A673 (cell line): Measurements from ENCODE around the gene SHISA7. TPM values are rescaled to one million over a fixed set of nuclear protein-coding genes. Genes with fewer than 3 reads are reported as not detected.

Experiments used
- BruUV-seq: library from RNA; stranded (reverse); fragments of 400-500 nt; replicated peaks from 2 replicates; lab custom pipeline; 2021; lab: Mats Ljungman, UMichigan
- CTCF ChIA-PET: fragments of 300-600 bp; sonication (Branson Sonifier 250); formaldehyde crosslinking; loops from one replicate; lab custom pipeline; 2022; ENCODE audit warnings: antibody characterized with exemption; lab: Charles Lee
- POLR2A ChIA-PET: fragments of 300-600 bp; sonication (Branson Sonifier 250); formaldehyde crosslinking; loops from one replicate; lab custom pipeline; 2022; ENCODE audit warnings: antibody characterized with exemption; ENCODE audit not compliant: low non-redundant PET; lab: Charles Lee
- DNase-seq: peaks from one replicate; pipeline ENCODE4 v3.0.0-alpha.2; 2015; ENCODE audit warnings: low spot score
- H3K27ac ChIP-seq: fragments of 200-600 bp; sonication (generic); 2 replicates; pipeline ENCODE4 v1.5.1; 2016; ENCODE audit warnings: mixed run types, low read depth, mild to moderate bottlenecking, mixed read lengths, antibody characterized with exemption, low read length; ENCODE audit not compliant: poor library complexity, severe bottlenecking
- H3K27me3 ChIP-seq: fragments of 200-600 bp; sonication (generic); replicated peaks from 2 replicates; pipeline ENCODE4 v1.6.1; 2017; ENCODE audit warnings: mixed run types, low read depth, mild to moderate bottlenecking, mixed read lengths, antibody characterized with exemption, low read length; ENCODE audit not compliant: insufficient read depth, poor library complexity
- H3K36me3 ChIP-seq: fragments of 200-600 bp; sonication (generic); 2 replicates; pipeline ENCODE4 v1.6.1; 2016; ENCODE audit warnings: mixed run types, mild to moderate bottlenecking, mixed read lengths, antibody characterized with exemption, low read length; ENCODE audit not compliant: insufficient read depth, poor library complexity, severe bottlenecking
- H3K4me1 ChIP-seq: fragments of 200-600 bp; sonication (generic); 2 replicates; pipeline ENCODE4 v1.6.1; 2017; ENCODE audit warnings: mixed run types, mild to moderate bottlenecking, mixed read lengths, antibody characterized with exemption, low read length; ENCODE audit not compliant: insufficient read depth, poor library complexity, severe bottlenecking
- H3K4me3 ChIP-seq: fragments of 200-600 bp; sonication (generic); 2 replicates; pipeline ENCODE4 v1.5.1; 2016; ENCODE audit warnings: low read depth, mixed run types, mild to moderate bottlenecking, mixed read lengths, low read length; ENCODE audit not compliant: poor library complexity, severe bottlenecking
- H3K9me3 ChIP-seq: fragments of 200-600 bp; sonication (generic); 2 replicates; pipeline ENCODE4 v1.6.1; 2016; ENCODE audit warnings: mixed run types, low read depth, mild to moderate bottlenecking, mixed read lengths, antibody characterized with exemption, low read length; ENCODE audit not compliant: poor library complexity, severe bottlenecking
- EZH2 ChIP-seq: fragments of 200-600 bp; sonication (generic); IDR thresholded peaks from 2 replicates; pipeline ENCODE4 v1.6.1; 2017; ENCODE audit warnings: borderline replicate concordance, low read depth, mild to moderate bottlenecking, mixed read lengths, antibody characterized with exemption, low read length; ENCODE audit not compliant: poor library complexity, severe bottlenecking
- intact Hi-C: fragments of 100-400 bp; cut with micrococcal nuclease; formaldehyde crosslinking; loops from one replicate; pipeline ENCODE4 v1.10.0; 2022; ENCODE audit not compliant: unreplicated experiment
- total RNA-seq: library from RNA; stranded (reverse); gene quantifications from 2 replicates; pipeline ENCODE4 v1.2.3, GENCODE V29; 2021
- TF ChIP-seq, protein P1 (sequence below): fragments of 300-800, 200-600 bp; sonication (generic); conservative IDR thresholded peaks from 2 replicates; pipeline ENCODE4 v1.5.1; 2017; ENCODE audit warnings: low read depth, mild to moderate bottlenecking, antibody characterized with exemption, low read length, moderate library complexity, mixed read lengths

Gene SHISA7
- total RNA-seq, 1 experiment from 2014 or later, result 0.21 TPM

GRCh38 chr19:55431183-55431582 is 11.9 kb downstream of the SHISA7 start:
- no peaks in the 10 kb centered on the region for H3K9me3 ChIP-seq
- no TSS peak for BruUV-seq
- H3K4me1 ChIP-seq, result no peaks in the 10 kb centered on the region
- ChIA-PET POLR2A (no interaction called here), CTCF (no interaction called here)
- H3K4me3 ChIP-seq, result no peak overlapping the region
- H3K27me3 ChIP-seq, result no peaks in the 10 kb centered on the region
- TF ChIP-seq, protein P1, sequence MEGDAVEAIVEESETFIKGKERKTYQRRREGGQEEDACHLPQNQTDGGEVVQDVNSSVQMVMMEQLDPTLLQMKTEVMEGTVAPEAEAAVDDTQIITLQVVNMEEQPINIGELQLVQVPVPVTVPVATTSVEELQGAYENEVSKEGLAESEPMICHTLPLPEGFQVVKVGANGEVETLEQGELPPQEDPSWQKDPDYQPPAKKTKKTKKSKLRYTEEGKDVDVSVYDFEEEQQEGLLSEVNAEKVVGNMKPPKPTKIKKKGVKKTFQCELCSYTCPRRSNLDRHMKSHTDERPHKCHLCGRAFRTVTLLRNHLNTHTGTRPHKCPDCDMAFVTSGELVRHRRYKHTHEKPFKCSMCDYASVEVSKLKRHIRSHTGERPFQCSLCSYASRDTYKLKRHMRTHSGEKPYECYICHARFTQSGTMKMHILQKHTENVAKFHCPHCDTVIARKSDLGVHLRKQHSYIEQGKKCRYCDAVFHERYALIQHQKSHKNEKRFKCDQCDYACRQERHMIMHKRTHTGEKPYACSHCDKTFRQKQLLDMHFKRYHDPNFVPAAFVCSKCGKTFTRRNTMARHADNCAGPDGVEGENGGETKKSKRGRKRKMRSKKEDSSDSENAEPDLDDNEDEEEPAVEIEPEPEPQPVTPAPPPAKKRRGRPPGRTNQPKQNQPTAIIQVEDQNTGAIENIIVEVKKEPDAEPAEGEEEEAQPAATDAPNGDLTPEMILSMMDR, result no peak
- TF ChIP-seq EZH2, result no peak
- DNase-seq, result no peak
- no peaks in the 10 kb centered on the region for H3K36me3 ChIP-seq
- intact Hi-C loops, result no loop called here
- no peak overlapping the region for H3K27ac ChIP-seq

DNA sequence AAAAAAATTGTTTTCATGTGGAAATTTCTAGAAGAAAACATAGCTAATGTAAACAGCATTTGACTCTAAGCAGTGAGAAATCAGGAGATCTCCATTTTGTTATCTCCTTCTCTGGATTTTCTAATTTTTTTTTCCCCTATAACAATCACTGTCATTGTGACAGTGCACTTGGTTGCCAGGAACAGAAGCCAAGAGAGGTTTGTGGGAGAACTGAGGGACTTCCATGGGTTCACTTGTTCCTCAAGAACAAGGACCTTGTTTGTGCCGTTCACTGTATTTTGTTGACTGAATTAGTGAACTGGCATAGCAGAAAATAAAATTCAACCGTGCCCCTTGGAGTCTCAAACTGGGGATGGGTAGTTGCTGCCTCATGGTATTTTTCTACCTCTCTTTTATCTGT is 17.1 kb downstream of the SHISA7 start:
- DNase-seq, result no peak
- H3K27ac ChIP-seq, result no peak overlapping the region
- ChIA-PET CTCF (no interaction called here), POLR2A (no interaction called here)
- H3K4me1 ChIP-seq, result no peaks in the 10 kb centered on the region
- no peaks in the 10 kb centered on the region for H3K27me3 ChIP-seq
- no TSS peak for BruUV-seq
- no peaks in the 10 kb centered on the region for H3K9me3 ChIP-seq
- intact Hi-C loops, result no loop called here
- H3K4me3 ChIP-seq, result no peak overlapping the region
- TF ChIP-seq EZH2, result no peak
- TF ChIP-seq, protein P1, result no peak
- H3K36me3 ChIP-seq, result no peaks in the 10 kb centered on the region

DNA sequence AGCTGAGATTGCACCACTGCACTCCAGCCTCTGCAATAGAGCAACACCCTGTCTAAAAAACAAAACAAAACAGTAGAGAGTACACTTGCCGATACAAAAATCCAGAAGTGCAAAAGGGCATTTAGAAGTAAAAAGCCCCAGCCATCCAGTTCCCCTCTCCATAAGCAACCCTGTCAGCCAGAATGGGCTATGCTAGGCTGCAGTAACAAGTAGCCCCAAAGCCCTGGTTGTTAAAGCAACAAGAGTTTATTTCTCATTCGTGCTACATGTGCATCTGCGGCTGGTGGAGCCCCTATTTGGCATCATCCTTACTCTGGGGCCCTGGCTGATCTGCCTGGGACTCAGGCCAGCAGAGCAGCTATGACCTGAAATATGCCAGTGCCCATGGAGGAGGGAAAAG is 18.6 kb downstream of the SHISA7 start:
- no peaks in the 10 kb centered on the region for H3K36me3 ChIP-seq
- POLR2A ChIA-PET, result no interaction called here
- no TSS peak for BruUV-seq
- H3K4me3 ChIP-seq, result no peak overlapping the region
- H3K9me3 ChIP-seq, result no peaks in the 10 kb centered on the region
- CTCF ChIA-PET, result no interaction called here
- TF ChIP-seq EZH2, result no peak
- TF ChIP-seq, protein P1, result no peak
- H3K4me1 ChIP-seq, result no peaks in the 10 kb centered on the region
- no peaks in the 10 kb centered on the region for H3K27me3 ChIP-seq
- intact Hi-C loops, result no loop called here
- no peak for DNase-seq
- no peak overlapping the region for H3K27ac ChIP-seq
